GM12874 (cell line): ENCODE data around the gene SYNDIG1.

Experiments
- CTCF ChIP-seq: IDR thresholded peaks from 2 replicates; pipeline ENCODE4 v1.5.1; 2011; ENCODE audit warnings: low read depth, mild to moderate bottlenecking, control low read depth, low read length, moderate library complexity; ENCODE audit not compliant: insufficient read depth

The SYNDIG1 gene

GRCh38 chr20:24519476-24519875 is 50.0 kb downstream of the SYNDIG1 start:
- TF ChIP-seq CTCF: no peak

GRCh38 chr20:24521032-24521431 is 51.6 kb downstream of the SYNDIG1 start:
- no peak for TF ChIP-seq CTCF

- TF ChIP-seq CTCF: no peak
Measured at GRCh38 chr20:24522452-24523330, 53.3 kb downstream of the SYNDIG1 start.

GRCh38 chr20:24523661-24524060 is 54.2 kb downstream of the SYNDIG1 start:
- no peak for TF ChIP-seq CTCF

- no peak for TF ChIP-seq CTCF
Measured at GRCh38 chr20:24528583-24529368, 59.3 kb downstream of the SYNDIG1 start.

GRCh38 chr20:24529369-24529719 is 59.9 kb downstream of the SYNDIG1 start:
- no peak for TF ChIP-seq CTCF

GRCh38 chr20:24530131-24530680 is 60.8 kb downstream of the SYNDIG1 start:
- no peak for TF ChIP-seq CTCF
